H1 (cell line): ENCODE results near the gene PFN3. TPM values are rescaled to one million over a fixed set of nuclear protein-coding genes. Genes with fewer than 3 reads are reported as not detected.
A peak's percentile ranks its signal among the peaks of the same experiment; 100 is the strongest.

Source experiments
- CTCF ChIA-PET: fragments of 300-600 bp; sonication (Branson Sonifier 250); formaldehyde crosslinking; loops from one replicate; lab custom pipeline; 2021; ENCODE audit not compliant: partially characterized antibody; lab: Charles Lee
- POLR2A ChIA-PET: fragments of 300-600 bp; sonication (Branson Sonifier 250); formaldehyde crosslinking; loops from one replicate; lab custom pipeline; 2021; ENCODE audit warnings: inconsistent platforms; ENCODE audit not compliant: partially characterized antibody; lab: Charles Lee
- DNase-seq, 2 experiments: peaks; one replicate each; pipeline versions ENCODE4 v3.0.0 to v3.0.0-alpha.2; 2010 to 2022; ENCODE audit warnings: low spot score in 2 of 2, low read depth in 1 of 2, mixed read lengths in 1 of 2
- FAIRE-seq: peaks from 2 replicates; lab custom pipeline; 2011; peaks lifted over from hg19 to GRCh38; lab: Jason Lieb, UNC
- H2AFZ ChIP-seq: 2 replicates; pipeline ENCODE4 v1.8.1; 2012; ENCODE audit warnings: low read length, inconsistent platforms
- H2AK5ac ChIP-seq: 2 replicates; pipeline ENCODE4 v1.6.1; 2013; ENCODE audit warnings: low read depth, low read length
- H2BK120ac ChIP-seq: replicated peaks from 2 replicates; pipeline ENCODE3; 2013; ENCODE audit warnings: low read depth, low read length, inconsistent platforms
- H2BK12ac ChIP-seq: 2 replicates; pipeline ENCODE4 v1.6.1; 2013; ENCODE audit warnings: low read depth, low read length
- H2BK15ac ChIP-seq: 2 replicates; pipeline ENCODE4 v1.6.1; 2013; ENCODE audit warnings: low read length
- H2BK20ac ChIP-seq: 2 replicates; pipeline ENCODE4 v1.6.1; 2013; ENCODE audit warnings: low read length
- H2BK5ac ChIP-seq: 2 replicates; pipeline ENCODE4 v1.6.1; 2013; ENCODE audit warnings: low read depth, low read length
- H3K14ac ChIP-seq: 2 replicates; pipeline ENCODE4 v1.6.1; 2013; ENCODE audit warnings: inconsistent platforms; ENCODE audit not compliant: insufficient read length
- H3K18ac ChIP-seq: 2 replicates; pipeline ENCODE4 v1.6.1; 2013; ENCODE audit warnings: low read length; ENCODE audit errors: extremely low read depth
- H3K23ac ChIP-seq: 2 replicates; pipeline ENCODE4 v1.6.1; 2013; ENCODE audit warnings: inconsistent platforms; ENCODE audit not compliant: insufficient read length
- H3K23me2 ChIP-seq: 2 replicates; pipeline ENCODE4 v1.6.1; 2013; ENCODE audit warnings: low read depth, low read length
- H3K27ac ChIP-seq: 2 replicates; pipeline ENCODE4 v1.6.1; 2011; ENCODE audit warnings: low read depth, low read length, inconsistent platforms
- H3K27me3 ChIP-seq, 4 experiments: replicated peaks in 1 of 4; 1 replicate in 1 of 4; 2 replicates in 3 of 4; pipeline versions ENCODE4 v1.6.1 to v1.8.1; 2011 to 2013; ENCODE audit warnings: low read length in 3 of 4, mild to moderate bottlenecking in 3 of 4, inconsistent platforms in 2 of 4, mixed read lengths in 2 of 4, moderate library complexity in 1 of 4; ENCODE audit not compliant: control insufficient read depth in 3 of 4, insufficient read depth in 3 of 4; ENCODE audit errors: extremely low read depth in 1 of 4
- H3K36me3 ChIP-seq, 4 experiments: 2 replicates each; pipeline versions ENCODE4 v1.6.1 to v1.8.1; 2011 to 2013; ENCODE audit warnings: mild to moderate bottlenecking in 4 of 4, low read length in 3 of 4, moderate library complexity in 2 of 4, control low read depth in 1 of 4, inconsistent platforms in 1 of 4; ENCODE audit not compliant: insufficient read depth in 4 of 4, control insufficient read depth in 2 of 4
- H3K4ac ChIP-seq: replicated peaks from 2 replicates; pipeline ENCODE3; 2013; ENCODE audit warnings: low read length, low read depth, mixed read lengths, inconsistent platforms; ENCODE audit not compliant: insufficient read length
- H3K4me1 ChIP-seq, 4 experiments: replicated peaks in 1 of 4; 1 replicate in 1 of 4; 2 replicates in 3 of 4; pipeline versions ENCODE4 v1.6.1 to v1.8.1; 2011 to 2013; ENCODE audit warnings: low read length in 3 of 4, inconsistent platforms in 2 of 4, mixed read lengths in 1 of 4; ENCODE audit not compliant: insufficient read depth in 4 of 4, control insufficient read depth in 3 of 4
- H3K4me2 ChIP-seq, 2 experiments: 2 replicates each; pipeline versions ENCODE4 v1.6.1 to v1.8.1; 2011 to 2013; ENCODE audit warnings: low read depth in 2 of 2, low read length in 2 of 2, control low read depth in 1 of 2, inconsistent platforms in 1 of 2, mild to moderate bottlenecking in 1 of 2; ENCODE audit not compliant: insufficient read depth in 1 of 2
- H3K4me3 ChIP-seq, 4 experiments: fragments of 200-600, 300-600 bp in 1 of 4; sonication (generic), shearing (Covaris generic), sonication (Bioruptor Twin) in 1 of 4; 2 replicates each; pipeline versions ENCODE4 v1.5.1 to v1.8.1; 2011 to 2016; ENCODE audit warnings: low read length in 4 of 4, low read depth in 3 of 4, control low read depth in 2 of 4, inconsistent platforms in 2 of 4, mild to moderate bottlenecking in 2 of 4, mixed read lengths in 1 of 4, moderate library complexity in 1 of 4; ENCODE audit not compliant: insufficient read depth in 2 of 4; ENCODE audit errors: extremely low read depth in 1 of 4
- H3K56ac ChIP-seq: replicated peaks from 2 replicates; pipeline ENCODE3; 2013; ENCODE audit warnings: low read depth, mild to moderate bottlenecking, mixed read lengths, low read length, inconsistent platforms; ENCODE audit not compliant: insufficient read length
- H3K79me1 ChIP-seq: 2 replicates; pipeline ENCODE4 v1.6.1; 2013; ENCODE audit warnings: low read depth, low read length, control low read depth
- H3K79me2 ChIP-seq, 2 experiments: 2 replicates each; pipeline versions ENCODE4 v1.6.1 to v1.8.1; 2012 to 2013; ENCODE audit warnings: low read length in 2 of 2, mild to moderate bottlenecking in 2 of 2, inconsistent platforms in 1 of 2; ENCODE audit not compliant: insufficient read depth in 2 of 2, control insufficient read depth in 1 of 2
- H3K9ac ChIP-seq, 4 experiments: replicated peaks in 1 of 4; 1 replicate in 1 of 4; 2 replicates in 3 of 4; pipeline versions ENCODE4 v1.6.1 to v1.8.1; 2011 to 2013; ENCODE audit warnings: low read depth in 3 of 4, low read length in 3 of 4, control low read depth in 2 of 4, mild to moderate bottlenecking in 2 of 4, moderate library complexity in 2 of 4, inconsistent platforms in 1 of 4; ENCODE audit errors: extremely low read depth in 1 of 4
- H3K9me3 ChIP-seq, 2 experiments: 2 replicates each; pipeline versions ENCODE4 v1.6.1 to v1.8.1; 2012 to 2013; ENCODE audit warnings: mild to moderate bottlenecking in 2 of 2, moderate library complexity in 2 of 2, control low read depth in 1 of 2, inconsistent platforms in 1 of 2, low read depth in 1 of 2, low read length in 1 of 2, mixed read lengths in 1 of 2; ENCODE audit not compliant: insufficient read depth in 2 of 2
- H4K20me1 ChIP-seq, 2 experiments: replicated peaks in 1 of 2; 2 replicates each; pipeline versions ENCODE3 to v1.8.1; 2011 to 2013; ENCODE audit warnings: inconsistent platforms in 2 of 2, low read length in 2 of 2, mild to moderate bottlenecking in 1 of 2; ENCODE audit not compliant: insufficient read depth in 2 of 2, control insufficient read depth in 1 of 2
- H4K5ac ChIP-seq: 2 replicates; pipeline ENCODE4 v1.6.1; 2013; ENCODE audit warnings: low read length, low read depth, mixed read lengths, inconsistent platforms; ENCODE audit not compliant: insufficient read length
- H4K8ac ChIP-seq: 2 replicates; pipeline ENCODE4 v1.8.0; 2013; ENCODE audit warnings: mild to moderate bottlenecking, moderate library complexity, low read length, inconsistent platforms; ENCODE audit not compliant: insufficient read depth; ENCODE audit errors: extremely low read depth
- H4K91ac ChIP-seq: replicated peaks from 2 replicates; pipeline ENCODE3; 2013; ENCODE audit warnings: low read length, mixed read lengths, inconsistent platforms; ENCODE audit not compliant: insufficient read length
- ASH2L ChIP-seq: fragments of 200-600, 300-600 bp; sonication (generic); IDR thresholded peaks from one replicate; pipeline ENCODE4 v1.7.1; 2017; ENCODE audit warnings: low read length
- EZH2 ChIP-seq: fragments of 200-600 bp; sonication (generic); IDR thresholded peaks from 2 replicates; pipeline ENCODE4 v1.7.1; 2012; ENCODE audit warnings: low read depth, mild to moderate bottlenecking, moderate library complexity, low read length, inconsistent platforms; ENCODE audit not compliant: severe bottlenecking
- GABPA ChIP-seq: IDR thresholded peaks from 2 replicates; pipeline ENCODE4 v1.6.1; 2011; ENCODE audit warnings: mild to moderate bottlenecking, low read length, moderate library complexity, borderline replicate concordance; ENCODE audit not compliant: insufficient read depth
- KDM4A ChIP-seq: IDR thresholded peaks from one replicate; pipeline ENCODE4 v1.7.1; 2012; ENCODE audit warnings: low read depth, mild to moderate bottlenecking, moderate library complexity, low read length, inconsistent platforms; ENCODE audit not compliant: severe bottlenecking
- PHF8 ChIP-seq: fragments of 200-600 bp; sonication (generic); conservative IDR thresholded peaks from 2 replicates; pipeline ENCODE4 v1.7.1; 2012; ENCODE audit warnings: low read depth, mild to moderate bottlenecking, inconsistent platforms, low read length, moderate library complexity
- POLR2A ChIP-seq, 2 experiments: IDR thresholded peaks; 1 replicate in 1 of 2; 2 replicates in 1 of 2; pipeline ENCODE4 v1.6.1; 2011; ENCODE audit warnings: low read depth in 2 of 2, low read length in 2 of 2, mild to moderate bottlenecking in 2 of 2; ENCODE audit errors: control extremely low read depth in 1 of 2
- WGBS, 2 experiments: shearing (Covaris generic) in 1 of 2; methylation state at CpG; one replicate each; pipeline versions ENCODE4 v1.1.6 to v1.1.7; 2013 to 2015; ENCODE audit warnings: low lambda C conversion rate in 2 of 2, mixed read lengths in 2 of 2, inconsistent platforms in 1 of 2, low coverage in 1 of 2, missing lambda C conversion rate in 1 of 2; ENCODE audit not compliant: insufficient replicate concordance in 2 of 2, insufficient coverage in 1 of 2, insufficient read length in 1 of 2; ENCODE audit errors: extremely low coverage in 1 of 2, missing lambda C conversion rate in 1 of 2; 5-methylcytosine and 5-hydroxymethylcytosine counted together
- polyA plus RNA-seq, 7 experiments: library from polyadenylated mRNA; depleted of rRNA in 3 of 7; stranded (reverse) in 5 of 7; unstranded in 2 of 7; fragments of >200 nt in 5 of 7; fragments of 200-250 nt in 2 of 7; gene quantifications; 1 replicate in 5 of 7; 2 replicates in 1 of 7; 4 replicates in 1 of 7; pipeline versions ENCODE4 v1.2.1 to v1.2.3, GENCODE V29; 2011 to 2013; ENCODE audit warnings: missing spikeins in 2 of 7, mixed read lengths in 2 of 7
- total RNA-seq: library from RNA; stranded (reverse); fragmentation: NEBNext Ultra II Directional; extraction: Animal tissue kit (Norgen Biotek cat#: 25700); gene quantifications from 2 replicates; pipeline ENCODE4 v1.2.1, GENCODE V29; 2021

The PFN3 gene
- total and polyA plus RNA-seq, 2 of the 8 experiments (the other 6 are each of a cell fraction or from before 2014, with no cell fraction given), result not detected

DNA sequence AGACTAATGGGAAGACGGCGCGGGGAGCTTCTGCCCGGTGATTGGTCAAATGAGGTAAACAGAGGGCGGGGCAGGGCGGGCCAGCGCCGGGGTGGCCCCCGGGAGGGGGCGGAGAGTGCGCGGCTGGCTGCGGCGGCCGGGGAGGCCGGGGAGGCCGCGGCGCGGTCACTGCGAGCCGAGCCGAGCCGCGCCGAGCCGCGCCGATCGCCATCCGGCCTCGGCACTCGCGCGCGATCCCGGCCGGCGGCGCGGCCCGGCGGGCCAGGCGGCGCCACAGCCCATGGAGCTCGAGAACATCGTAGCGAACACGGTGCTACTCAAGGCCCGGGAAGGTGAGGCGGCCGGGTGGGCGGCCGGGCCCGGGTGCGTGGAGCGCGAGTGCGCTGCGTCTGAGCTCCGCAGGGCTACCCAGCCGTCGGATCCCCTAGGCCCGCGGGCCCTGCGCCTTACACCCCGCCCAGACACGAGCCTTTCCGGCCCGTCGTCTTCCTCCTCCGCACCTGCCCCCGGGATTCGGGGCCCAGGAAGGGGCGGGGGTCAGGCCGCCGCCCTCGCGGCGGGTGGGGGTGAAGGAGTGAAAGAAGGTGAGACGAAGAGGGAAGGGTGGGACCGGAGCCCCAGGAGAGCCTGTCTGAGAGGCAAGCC, 26.2 kb upstream of the PFN3 start, which contains the start of gene GRK6:
GRK6 (plus strand) TSS at position 111 of the 645 bp plus-strand sequence; CDS start at position 281, 170 bp downstream.
- H3K27ac ChIP-seq, result peak within 1 kb of the TSS; percentile 88
- peak within 1 kb of the TSS; percentile 64 for H3K4ac ChIP-seq
- peak within 1 kb of the TSS; percentile 55 to 95 (median 80) for H3K4me3 ChIP-seq
- peak within 1 kb of the TSS; percentile 88 for H4K5ac ChIP-seq
- peak within 1 kb of the TSS; percentile 90 for H4K91ac ChIP-seq
- ChIA-PET CTCF (interaction anchor here (0.7 to 7.1 kb wide), 15 partner anchors 11 to 621 kb away, joined by 3 to 57 read pairs (median 5); partner anchors contain the start of gene PFN3), POLR2A (interaction anchor here (0.7 to 24.2 kb wide), 17 partner anchors 10 to 90 kb away, joined by 3 to 460 read pairs (median 5); partner anchors contain the start of genes DDX41, LMAN2, PDLIM7 and PRR7)
- H3K79me2 ChIP-seq, result peaks cover 0 to 26% of the 10 kb centered on the region in 2 experiments; a peak in 2 of 4 replicates
- H2BK15ac ChIP-seq, result peak within 1 kb of the TSS; percentile 88
- H4K8ac ChIP-seq, result peak within 1 kb of the TSS; percentile 93
- peak within 1 kb of the TSS; percentile 80; the same call in 1 of the 2 replicates for H2BK20ac ChIP-seq
- peak within 1 kb of the TSS; percentile 84 for H2BK12ac ChIP-seq
- peak within 1 kb of the TSS; percentile 83 for H3K56ac ChIP-seq
- peak within 1 kb of the TSS; percentile 81 to 94 for H3K4me2 ChIP-seq
- peak within 1 kb of the TSS; percentile 13 for H3K14ac ChIP-seq
- 0 out of 3 replicates have a peak, but pooled peaks of 1 of the 2 experiments have one; percentile 36 for TF ChIP-seq POLR2A (IDR thresholded peaks at IDR 0.05; ENCODE audit: control extremely low read depth in 1 of 2, low read depth in 2 of 2, low read length in 2 of 2)
- TF ChIP-seq ASH2L, result peak; percentile 38
- TF ChIP-seq EZH2, result no peak
- TF ChIP-seq KDM4A, result peak; percentile 64
- TF ChIP-seq PHF8, result peak; percentile 77
- peak; percentile 26; the same call in 1 of the 2 replicates for TF ChIP-seq GABPA
- H3K23ac ChIP-seq, result no peak within 1 kb of the TSS
- peak within 1 kb of the TSS; percentile 86 to 98 (median 92) for H3K9ac ChIP-seq
- WGBS, 2 experiments, result 1% methylated on average over 35 of the region's 82 CpGs; no CpG with 5 or more reads in 1 of the 2 experiments
- H2AK5ac ChIP-seq, result peak within 1 kb of the TSS; percentile 90
- H2BK5ac ChIP-seq, result peak within 1 kb of the TSS; percentile 91
- H2BK120ac ChIP-seq, result peak within 1 kb of the TSS; percentile 29
- peaks cover 10% of the 10 kb centered on the region for H3K23me2 ChIP-seq
- H3K4me1 ChIP-seq, result peaks cover 4 to 14% (median 9%) of the 10 kb centered on the region in 4 experiments; a peak in 6 of 7 replicates
- peaks cover 16% of the 10 kb centered on the region for H3K79me1 ChIP-seq
- FAIRE-seq (no peak), DNase-seq (no peak)
- H3K9me3 ChIP-seq, result no peaks in the 10 kb centered on the region
- H3K18ac ChIP-seq, result peak within 1 kb of the TSS; percentile 90
- H3K36me3 ChIP-seq, result peaks cover 0 to 6% (median 4%) of the 10 kb centered on the region in 4 experiments; a peak in 3 of 8 replicates
- H2AFZ ChIP-seq, result no peak within 1 kb of the TSS
- H4K20me1 ChIP-seq, result peaks cover 15 to 20% of the 10 kb centered on the region in 2 experiments
- H3K27me3 ChIP-seq, result no peaks in the 10 kb centered on the region
